ENCODE data around the gene COL8A2.
A peak's percentile ranks its signal among the peaks of the same experiment; 100 is the strongest.

Gene COL8A2

GRCh38 chr1:36088577-36089392, 36.2 kb downstream of the COL8A2 start, which contains the start of gene ADPRS:
Gene ADPRS (plus strand): TSS chr1:36088892. CDS start chr1:36088905, 13 bp downstream.
- peak; percentile 90 for DNase-seq

GRCh38 chr1:36088265-36088576, 36.8 kb downstream of the COL8A2 start:
- DNase-seq = no peak

GRCh38 chr1:36087233-36088123, 37.5 kb downstream of the COL8A2 start:
- DNase-seq = no peak

GRCh38 chr1:36086529-36087232, 38.3 kb downstream of the COL8A2 start:
- DNase-seq = no peak

- no peak for DNase-seq
Observed at GRCh38 chr1:36085686-36086526, 39.1 kb downstream of the COL8A2 start.

GRCh38 chr1:36085126-36085525, 39.9 kb downstream of the COL8A2 start:
- no peak for DNase-seq

GRCh38 chr1:36084497-36085115, 40.4 kb downstream of the COL8A2 start:
- no peak for DNase-seq

- DNase-seq = no peak
Observed at GRCh38 chr1:36083635-36084496, 41.2 kb downstream of the COL8A2 start, which contains the start of gene TEKT2. Gene TEKT2 (plus strand): TSS chr1:36084094. CDS start chr1:36084922, 828 bp downstream.

GRCh38 chr1:36083219-36083618, 41.8 kb downstream of the COL8A2 start:
- DNase-seq = no peak

- DNase-seq = no peak
Observed at GRCh38 chr1:36081926-36082485, 43.0 kb downstream of the COL8A2 start.

- DNase-seq = no peak
Observed at GRCh38 chr1:36080801-36081200, 44.2 kb downstream of the COL8A2 start.

- DNase-seq = no peak
Observed at GRCh38 chr1:36080236-36080635, 44.8 kb downstream of the COL8A2 start.

- no peak for DNase-seq
Observed at GRCh38 chr1:36076979-36077573, 47.9 kb downstream of the COL8A2 start.

GRCh38 chr1:36070349-36070748, 54.7 kb downstream of the COL8A2 start:
- DNase-seq = no peak

GRCh38 chr1:36068866-36069265, 56.2 kb downstream of the COL8A2 start:
- DNase-seq = no peak

GRCh38 chr1:36067871-36068270, 57.2 kb downstream of the COL8A2 start:
- DNase-seq = no peak

- no peak for DNase-seq
Observed at GRCh38 chr1:36062315-36062714, 62.7 kb downstream of the COL8A2 start.

- DNase-seq = no peak
Observed at GRCh38 chr1:36055706-36056105, 69.3 kb downstream of the COL8A2 start.

GRCh38 chr1:36053978-36054377, 71.0 kb downstream of the COL8A2 start:
- no peak for DNase-seq

- DNase-seq = no peak
Observed at GRCh38 chr1:36051821-36052220, 73.2 kb downstream of the COL8A2 start.
